ENCODE data around the gene PDE1C.

Gene PDE1C

DNA sequence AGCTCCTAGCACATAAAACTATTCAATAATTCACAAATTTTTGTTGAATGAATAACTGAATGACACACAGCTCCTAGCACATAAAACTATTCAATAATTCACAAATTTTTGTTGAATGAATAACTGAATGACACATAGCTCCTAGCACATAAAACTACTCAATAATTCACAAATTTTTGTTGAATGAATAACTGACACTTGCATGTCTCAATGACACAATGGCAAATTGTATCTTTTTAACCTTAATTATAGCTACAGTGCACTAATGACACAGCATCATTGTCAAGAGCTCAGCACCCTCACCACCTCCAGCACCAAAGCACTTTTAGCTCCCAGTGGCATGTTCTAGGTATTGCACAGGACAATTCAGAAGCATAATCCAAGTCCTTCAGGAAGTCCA, 131.6 kb downstream of the PDE1C start:
- DNase-seq (ENCODE audit: low spot score), result no peak

DNA sequence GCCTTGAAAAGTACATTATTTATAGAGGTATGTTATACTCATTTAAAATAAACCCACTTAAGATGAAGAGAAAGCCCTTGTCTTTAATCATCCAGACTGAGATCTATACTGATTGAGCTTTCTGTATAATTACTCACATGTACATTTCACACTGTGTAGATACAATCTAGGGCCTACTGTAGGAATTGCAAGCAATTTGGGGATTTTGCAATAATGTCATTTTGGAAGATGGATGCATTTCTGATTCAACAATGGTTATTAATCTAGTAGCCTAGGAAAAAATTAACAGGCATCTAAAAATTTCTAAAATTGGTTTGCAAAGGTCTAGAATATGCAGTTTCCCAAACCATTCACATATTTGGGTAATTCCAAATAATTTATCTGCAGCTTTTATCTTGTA, 132.2 kb downstream of the PDE1C start:
- DNase-seq (ENCODE audit: low spot score), result no peak

DNA sequence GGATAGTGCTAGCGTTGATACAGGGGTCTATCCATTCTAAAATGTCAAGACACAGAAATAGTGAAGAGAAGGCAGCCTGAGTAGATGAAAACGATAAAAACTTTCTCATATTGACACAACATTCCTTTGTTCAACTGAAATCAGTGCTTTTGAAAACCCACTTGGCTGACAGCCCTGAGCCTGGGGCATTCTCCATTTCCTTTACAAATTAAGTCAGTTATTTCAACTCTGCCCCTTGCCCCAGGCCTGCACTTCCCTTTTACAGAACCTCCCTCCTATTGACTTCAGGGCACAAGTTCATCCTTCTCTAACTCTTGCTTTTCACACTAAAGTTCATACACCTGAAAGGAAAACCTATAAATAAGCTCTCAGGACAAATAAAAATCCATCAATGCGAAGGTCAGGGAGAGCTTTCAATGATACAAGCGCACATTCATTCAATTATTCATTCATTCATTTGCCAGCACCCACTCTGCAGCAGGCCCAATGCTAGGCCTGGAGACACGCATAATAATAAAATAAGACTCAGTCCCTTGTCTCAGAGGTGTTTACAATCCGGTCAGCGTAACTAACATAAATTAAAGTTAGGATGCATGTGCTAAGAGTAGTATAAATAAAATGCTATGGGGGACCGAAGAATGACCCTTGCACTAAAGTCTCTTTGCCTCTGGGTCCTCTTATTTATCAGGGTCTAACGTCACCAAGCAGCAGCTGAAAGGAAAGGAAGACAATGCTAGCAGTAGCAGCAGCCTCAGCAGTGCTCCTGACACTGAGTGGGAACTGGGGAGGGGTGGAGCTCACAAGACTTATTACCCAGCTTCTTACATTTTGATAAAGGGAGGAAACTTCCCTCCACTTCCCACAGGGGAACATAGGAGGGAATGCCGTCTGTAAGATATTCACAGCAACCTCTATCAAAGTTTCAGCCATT, 134.8 kb downstream of the PDE1C start:
- no peak for DNase-seq (ENCODE audit: low spot score)

DNA sequence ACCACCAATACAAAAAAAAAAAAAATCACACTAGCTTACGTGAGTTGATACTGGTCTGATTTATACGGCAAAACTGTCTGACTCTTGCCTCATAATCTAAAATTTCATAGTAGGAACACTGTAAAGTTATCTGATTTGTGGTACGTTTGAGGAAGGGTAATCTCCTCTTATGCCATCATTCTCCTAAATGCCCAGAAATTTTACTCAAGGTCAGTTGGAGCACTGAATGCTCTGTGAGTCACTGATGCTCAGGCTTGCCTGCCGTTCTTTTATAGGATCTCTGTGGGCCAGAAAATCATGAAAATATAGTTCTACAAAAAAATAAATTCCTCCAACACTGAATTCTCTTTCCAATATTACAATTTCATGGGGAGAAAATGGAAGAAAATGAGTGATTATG, 135.7 kb downstream of the PDE1C start:
- DNase-seq (ENCODE audit: low spot score), result no peak

DNA sequence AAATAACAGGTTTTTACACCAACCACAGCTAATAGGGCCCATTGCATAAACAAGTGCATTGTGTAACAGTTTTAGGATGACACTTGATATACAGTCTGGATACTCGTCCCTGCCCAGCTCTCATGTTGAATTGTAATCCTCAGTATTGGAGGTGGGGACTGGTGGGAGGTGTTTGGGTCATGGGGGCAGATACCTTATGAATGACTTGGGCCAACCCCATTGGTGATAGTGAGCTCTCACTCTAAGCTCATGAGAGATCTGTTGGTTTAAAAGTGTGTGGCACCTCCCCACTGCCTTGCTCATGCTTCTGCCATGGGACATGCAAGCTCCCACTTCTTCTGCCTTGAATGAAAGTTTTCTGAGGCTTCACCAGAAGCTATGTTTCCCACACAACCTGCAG, 136.7 kb downstream of the PDE1C start:
- DNase-seq (ENCODE audit: low spot score), result no peak

DNA sequence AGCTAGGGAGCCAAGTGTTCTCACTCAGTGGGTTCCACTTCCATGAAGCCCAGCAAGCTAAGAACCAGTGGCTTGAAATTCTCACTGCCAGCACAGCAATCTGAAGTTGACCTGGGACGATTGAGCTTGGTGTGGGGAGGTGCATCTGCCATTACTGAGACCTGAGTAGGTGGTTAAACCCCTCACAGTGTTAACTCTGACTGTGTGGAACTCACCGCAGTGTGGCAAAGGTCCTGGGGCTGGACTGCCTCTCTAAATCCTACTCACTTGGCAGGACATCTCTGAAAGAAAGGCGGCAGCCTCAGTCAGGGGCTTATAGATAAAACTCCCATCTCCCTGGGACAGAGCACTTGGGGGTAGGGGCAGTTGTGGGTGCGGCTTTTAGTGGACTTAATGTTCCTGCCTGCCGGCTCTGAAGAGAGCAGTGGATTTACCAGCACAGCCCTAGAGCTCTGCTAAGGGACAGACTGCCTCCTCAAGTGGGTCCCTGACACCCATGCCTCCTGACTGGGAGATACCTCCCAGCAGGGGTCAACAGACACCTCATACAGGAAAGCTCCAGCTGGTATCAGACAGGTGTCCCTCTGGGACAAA, 143.1 kb downstream of the PDE1C start:
- no peak for DNase-seq (ENCODE audit: low spot score)

DNA sequence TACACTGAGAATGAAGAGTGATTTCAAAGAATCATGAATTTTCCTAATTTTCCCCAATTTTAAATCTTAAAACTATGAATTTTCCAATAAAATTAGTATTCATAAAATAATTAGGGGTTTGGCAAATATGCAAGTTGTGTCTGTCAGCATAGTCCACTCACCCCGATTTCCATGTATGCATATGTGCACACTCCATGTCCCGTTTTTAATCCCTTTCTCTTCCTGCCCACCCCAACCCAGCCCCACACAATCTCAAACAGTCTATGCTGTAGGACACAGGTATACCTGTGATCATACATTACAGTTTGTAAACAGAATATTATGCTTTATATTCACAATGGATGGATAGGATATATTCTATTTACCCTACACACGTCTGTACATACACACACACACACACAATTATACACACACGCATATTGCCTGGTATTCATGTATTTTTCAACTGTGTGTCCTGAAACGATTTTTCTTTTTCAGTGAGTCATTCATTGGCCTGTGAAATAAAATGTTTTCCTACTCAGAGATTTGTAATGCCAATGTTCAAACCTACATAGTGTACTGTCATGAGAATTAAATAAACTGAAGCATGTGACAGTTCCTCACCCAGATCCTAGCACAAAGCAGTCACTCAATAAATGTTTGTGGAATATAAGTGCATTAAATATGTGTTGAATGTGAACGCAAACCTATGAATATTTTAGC, 144.3 kb downstream of the PDE1C start:
- no peak for DNase-seq (ENCODE audit: low spot score)

DNA sequence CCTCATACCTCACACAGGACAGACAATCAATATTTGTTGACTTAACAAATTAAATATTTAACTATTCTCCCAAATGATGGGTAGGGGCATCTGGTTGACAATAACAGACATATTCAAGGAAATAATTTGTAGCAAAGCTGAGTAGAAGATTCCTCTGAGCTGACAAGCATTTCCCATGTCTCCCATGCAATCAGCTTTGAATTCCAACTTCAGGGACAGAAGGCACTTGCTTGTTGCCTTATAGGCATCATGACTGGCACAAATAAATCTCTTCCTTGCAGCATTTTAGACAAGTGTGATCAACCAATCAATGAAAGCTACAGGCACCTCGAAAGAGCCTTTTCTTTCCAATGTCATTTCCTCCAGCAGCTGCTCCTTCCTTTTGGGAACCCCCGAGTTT, 146.0 kb downstream of the PDE1C start:
- DNase-seq (ENCODE audit: low spot score), result no peak

DNA sequence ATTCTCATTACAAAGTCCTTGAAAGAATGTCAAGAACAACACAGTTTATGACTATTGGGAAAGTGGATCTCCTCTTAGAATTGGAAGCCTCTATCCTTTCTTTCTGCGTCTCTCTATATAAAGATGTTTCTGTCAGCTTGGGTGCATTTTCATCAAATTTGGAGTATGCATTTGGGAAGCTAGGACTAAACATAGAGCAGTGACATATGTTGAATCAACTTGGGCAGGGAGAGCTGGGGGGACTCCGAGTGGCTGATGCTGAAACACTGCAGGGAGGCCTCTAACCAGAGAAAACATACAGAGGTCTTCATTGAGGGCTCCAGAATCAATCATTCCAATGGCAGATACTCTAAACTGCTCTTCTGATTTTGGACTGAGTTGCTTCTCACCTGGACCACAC, 147.4 kb downstream of the PDE1C start:
- no peak for DNase-seq (ENCODE audit: low spot score)

DNA sequence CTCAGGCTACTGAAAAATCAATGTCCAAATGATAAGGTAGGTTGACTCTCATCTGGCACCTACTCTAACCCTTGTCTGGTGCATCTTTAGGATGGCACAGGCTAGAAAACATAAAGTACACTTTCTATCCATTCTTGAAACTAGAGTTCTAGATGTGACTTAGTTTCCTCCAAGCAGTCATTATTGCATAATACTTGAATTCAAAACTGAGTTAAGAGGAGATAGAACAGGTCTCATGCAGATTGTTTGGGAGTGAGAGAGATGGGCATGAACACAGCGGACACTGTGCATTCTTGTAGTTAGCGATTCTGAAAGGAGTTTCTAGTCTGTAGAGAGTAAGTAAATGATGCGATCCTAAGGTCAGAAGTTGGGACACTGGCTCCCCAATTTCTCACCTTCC, 149.2 kb downstream of the PDE1C start:
- no peak for DNase-seq (ENCODE audit: low spot score)

DNA sequence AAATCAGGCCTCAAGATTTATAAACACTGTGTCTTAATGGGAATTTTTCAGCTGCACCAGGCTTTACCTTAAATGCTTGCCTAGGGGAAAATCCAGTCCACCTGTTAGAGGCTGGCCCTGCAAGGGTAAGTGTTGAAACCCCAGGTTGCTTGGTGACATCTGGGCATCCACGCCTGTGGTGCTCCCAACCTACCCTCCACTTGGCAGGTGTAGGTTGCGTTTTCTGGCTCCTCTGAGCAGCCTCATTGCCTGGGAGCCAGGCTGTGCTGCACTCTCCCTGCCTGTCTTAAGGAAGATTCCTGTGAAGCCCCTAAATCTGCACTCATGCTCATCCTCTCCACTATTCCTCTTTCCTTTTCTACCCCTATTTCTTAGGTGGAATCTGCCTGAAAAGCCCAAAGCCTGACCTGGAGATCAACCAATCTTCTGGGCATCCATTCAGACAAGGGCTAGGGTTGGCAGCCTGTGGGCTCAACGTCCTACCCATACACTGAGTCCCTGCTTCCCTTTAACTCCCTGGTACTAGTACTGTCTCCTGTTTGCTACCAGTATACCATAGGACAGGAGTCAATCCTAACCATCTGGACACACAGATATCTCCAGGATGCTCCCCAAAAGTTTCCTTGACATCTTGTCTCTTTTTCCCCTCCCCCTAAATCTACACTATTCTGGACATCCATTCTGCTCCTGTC, 150.4 kb downstream of the PDE1C start:
- DNase-seq (ENCODE audit: low spot score), result no peak

DNA sequence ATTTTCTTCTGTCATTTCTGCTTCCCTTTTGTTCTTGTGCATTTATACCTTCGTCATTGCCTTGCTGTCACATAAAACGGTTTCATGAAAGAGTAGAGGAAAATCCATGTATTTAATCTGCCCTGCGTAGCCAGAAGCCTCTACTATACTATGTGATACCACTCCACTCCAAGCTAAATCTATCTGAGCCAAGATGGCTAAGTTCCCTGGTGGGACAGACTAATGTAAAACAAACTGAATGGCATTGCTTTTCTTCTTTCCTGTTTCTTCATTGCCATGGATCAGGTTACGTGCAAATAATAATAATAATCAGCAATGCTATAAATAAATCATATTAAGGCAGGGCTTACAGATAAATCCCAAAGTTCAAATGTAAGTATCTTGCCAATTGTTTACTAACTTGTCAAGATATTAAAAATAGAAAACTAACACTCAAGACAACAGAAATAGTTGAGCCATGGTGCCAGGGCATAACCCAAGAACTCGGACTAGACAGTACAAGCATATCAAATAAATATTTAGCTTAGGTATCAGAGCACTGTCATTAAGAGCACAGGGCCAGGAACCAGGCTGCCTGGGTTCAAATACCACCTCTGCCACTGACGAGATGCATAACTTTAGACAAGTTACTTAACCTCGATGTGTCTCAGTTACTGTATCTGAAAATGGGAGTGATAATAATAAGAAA, 151.4 kb downstream of the PDE1C start:
- DNase-seq (ENCODE audit: low spot score), result no peak

DNA sequence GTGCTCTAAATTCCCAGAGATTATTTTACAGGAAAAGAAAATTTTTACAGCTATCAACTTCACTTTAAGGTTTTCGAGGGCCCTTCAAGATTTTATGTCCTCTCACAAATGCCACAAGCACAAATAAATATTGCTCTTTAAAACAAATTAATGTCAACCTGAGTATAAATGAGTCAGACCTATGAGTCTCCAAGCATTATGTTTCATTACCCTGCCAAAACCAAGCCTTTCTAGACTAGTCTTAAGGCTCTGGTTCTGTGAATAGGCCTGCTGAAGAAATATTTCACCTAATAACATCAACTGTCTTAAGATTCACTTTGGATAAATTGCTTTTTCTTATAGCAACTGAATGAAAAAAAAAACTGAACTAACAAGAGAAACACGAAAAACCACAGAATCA, 153.0 kb downstream of the PDE1C start:
- DNase-seq (ENCODE audit: low spot score), result no peak

DNA sequence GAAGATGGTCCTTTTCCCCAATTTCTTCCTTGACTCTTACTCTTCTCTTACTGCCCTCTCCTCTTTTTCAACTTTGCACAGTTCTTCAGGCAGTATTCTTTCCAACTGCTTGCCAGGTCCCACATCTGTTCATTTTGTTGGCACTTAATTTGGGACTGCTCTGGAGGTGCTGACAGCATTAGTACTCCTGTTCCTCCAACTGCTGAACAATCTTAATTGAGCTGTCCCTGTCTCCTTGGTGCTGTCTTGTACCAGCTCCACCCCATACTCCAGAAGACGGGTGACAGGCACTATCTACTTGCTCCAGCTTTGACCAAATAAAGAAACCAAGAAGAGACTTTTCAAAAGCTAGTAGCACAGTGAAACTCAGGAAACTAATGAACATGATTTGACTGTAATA, 160.0 kb downstream of the PDE1C start:
- DNase-seq (ENCODE audit: low spot score), result no peak

DNA sequence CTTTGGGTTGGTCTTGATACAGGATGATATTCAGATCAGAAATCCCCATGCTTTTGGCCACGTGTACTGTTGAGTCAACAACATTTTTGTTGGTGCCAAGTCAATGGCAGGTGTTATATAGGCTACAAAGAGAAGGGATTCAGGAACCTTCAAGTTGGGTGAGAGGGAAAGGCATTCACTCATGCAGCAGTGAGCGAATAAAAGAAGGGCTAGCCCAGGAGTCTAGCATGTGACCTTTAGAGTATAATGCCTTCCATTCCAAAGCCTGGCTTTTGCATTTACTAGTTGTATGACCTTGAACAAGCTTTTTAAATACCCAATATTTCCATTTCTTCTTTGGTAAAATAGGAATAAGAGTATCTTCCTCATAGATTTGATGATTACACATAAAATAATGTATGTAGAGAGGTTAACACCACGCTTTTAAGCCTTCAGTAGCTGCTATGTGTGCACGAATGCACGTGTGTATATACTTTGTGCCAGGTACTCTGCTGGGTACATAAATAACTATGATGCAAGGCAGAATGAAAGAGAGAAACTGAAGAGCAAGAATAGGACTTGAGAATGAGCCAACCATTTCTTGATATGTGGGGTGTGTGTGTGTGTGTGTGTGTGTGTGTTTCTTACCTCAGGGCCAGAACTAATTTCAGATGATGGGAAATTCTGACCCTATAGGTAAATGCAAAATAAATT, 163.6 kb downstream of the PDE1C start:
- DNase-seq (ENCODE audit: low spot score), result no peak

DNA sequence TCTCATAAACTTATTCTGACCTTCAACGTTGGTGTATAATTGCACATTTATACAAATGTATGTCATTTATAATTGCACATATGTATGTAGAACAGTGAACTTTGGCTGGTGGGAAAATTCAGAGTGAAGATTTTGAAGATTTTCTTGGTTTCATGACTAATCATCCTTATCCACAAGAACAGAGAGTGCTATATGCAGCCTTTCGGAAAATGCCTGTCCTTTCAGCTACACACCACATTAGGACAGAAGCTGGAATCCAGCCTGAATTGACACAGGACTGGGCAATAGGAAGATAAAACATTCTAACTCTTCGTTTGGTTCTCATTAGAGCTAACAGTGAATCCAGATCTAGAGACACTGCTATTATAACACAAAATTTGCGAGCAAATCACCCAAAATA, 166.2 kb downstream of the PDE1C start:
- no peak for DNase-seq (ENCODE audit: low spot score)

DNA sequence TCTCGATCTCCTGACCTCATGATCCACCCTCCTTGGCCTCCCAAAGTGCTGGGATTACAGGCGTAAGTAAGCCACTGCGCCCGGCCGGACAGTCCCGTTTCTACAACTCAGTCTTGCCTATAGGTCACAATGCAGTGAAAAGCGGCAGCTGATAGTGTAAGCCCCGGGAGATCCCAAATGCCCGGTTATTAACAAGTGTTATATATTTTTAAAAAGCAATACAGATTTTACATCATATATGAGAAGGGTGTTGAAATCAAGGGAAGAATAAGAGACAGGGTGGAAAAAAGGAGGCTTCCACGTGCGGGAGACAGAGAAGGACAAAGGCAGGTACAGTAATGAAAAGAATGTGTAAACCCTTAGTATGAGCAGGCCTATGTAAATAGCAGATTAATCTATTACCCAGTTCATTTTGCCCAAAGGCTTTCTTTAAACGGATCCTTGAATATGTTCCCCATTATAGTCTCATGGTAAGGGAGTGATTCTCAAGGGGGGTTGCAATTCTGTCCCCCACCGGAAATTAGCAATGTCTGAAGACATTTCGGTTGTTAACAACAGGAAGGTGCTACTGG, 170.8 kb downstream of the PDE1C start:
- no peak for DNase-seq (ENCODE audit: low spot score)

DNA sequence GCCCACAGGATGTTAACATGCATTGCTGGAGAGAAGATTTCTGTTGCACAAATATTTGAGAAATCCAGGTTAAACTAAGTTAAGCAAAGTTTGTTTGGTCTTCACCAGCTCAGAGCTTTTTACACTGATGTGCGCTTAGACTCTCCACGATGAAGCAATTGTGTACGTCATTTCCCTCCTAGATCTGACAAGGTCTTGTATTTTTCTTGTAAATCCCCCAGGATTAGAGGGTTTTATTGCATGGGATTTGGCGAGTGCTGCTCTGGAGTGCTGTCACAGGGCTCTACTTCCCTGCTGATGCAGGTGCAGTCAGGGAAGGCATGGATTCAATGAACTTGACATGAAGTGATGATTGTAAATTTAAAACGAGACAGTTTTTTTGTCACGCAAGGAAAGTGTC, 173.3 kb downstream of the PDE1C start:
- no peak for DNase-seq (ENCODE audit: low spot score)

DNA sequence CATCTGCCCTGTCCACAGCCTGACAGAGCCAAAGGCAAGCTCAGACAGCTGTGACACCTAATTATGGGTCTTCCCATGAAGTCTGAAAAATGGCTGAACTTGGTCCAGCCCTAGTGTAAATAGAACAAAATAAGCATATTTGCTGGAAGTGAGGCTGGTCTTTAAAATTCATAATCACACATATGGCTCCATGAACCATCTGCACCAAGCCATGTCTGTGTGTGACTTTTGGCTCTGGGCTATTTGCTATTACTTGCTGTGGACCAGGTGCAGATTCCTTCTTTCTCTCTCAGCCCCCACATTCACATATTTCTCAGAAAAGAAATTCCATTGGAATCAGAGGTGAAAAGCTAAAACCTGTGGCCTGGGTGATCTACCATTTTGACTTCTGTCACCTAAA, 175.9 kb downstream of the PDE1C start:
- no peak for DNase-seq (ENCODE audit: low spot score)

DNA sequence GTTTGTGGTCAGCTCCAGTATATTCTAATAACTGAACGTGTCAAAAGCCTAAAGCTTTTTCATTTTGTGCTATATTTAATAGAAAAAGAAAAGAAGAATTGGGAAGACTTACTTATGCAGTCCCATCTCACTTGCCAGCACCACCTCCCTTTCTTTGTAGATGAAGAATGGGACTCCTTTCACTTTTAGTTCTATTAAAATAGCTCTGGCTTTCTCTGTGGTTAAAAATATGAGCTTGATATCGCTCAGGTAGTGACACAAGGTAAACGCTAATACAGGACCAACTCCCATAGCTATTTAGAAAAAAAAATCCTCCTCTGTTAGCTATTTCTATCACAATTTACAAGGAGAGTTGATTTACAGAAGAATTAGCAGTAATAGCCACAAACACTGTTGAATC, 176.8 kb downstream of the PDE1C start:
- no peak for DNase-seq (ENCODE audit: low spot score)
